NCI-H446 treated with DMSO at 0.1 percent for 48 hours (cell line): ENCODE results near the gene PCNX2.
"Not testable (repeated sequence)": the region's sequence is repeated elsewhere in the genome, so short reads cannot be mapped to it uniquely, and the experiment has no call there.

ENCODE experiments used
- DNase-seq: peaks from one replicate; lab custom pipeline; 2025; lab: John Stamatoyannopoulos, UW

The PCNX2 gene

GRCh38 chr1:233224311-233224710 lies 71.2 kb downstream of the PCNX2 start:
- no peak for DNase-seq

GRCh38 chr1:233217832-233218231 lies 77.7 kb downstream of the PCNX2 start:
- no peak for DNase-seq

DNA sequence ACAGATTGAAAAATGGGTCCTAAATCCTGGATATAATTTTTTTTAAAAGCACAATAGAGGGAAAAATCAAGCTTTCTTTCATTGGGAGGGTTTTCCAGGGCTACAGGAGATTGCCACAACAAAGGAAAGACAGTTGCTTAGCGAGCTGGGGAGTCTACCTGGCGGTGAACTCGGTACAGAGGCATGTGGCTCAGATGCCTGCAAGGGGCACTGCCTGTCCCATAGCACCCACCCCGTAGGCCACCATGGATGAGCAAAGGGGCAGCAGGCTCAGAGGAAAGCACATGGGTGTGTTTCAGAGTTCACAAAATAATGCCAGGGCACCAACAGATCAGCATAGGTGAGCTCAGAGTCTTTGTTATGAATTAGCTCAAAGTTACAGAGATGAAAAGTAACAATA lies 79.5 kb downstream of the PCNX2 start:
- no peak for DNase-seq

DNA sequence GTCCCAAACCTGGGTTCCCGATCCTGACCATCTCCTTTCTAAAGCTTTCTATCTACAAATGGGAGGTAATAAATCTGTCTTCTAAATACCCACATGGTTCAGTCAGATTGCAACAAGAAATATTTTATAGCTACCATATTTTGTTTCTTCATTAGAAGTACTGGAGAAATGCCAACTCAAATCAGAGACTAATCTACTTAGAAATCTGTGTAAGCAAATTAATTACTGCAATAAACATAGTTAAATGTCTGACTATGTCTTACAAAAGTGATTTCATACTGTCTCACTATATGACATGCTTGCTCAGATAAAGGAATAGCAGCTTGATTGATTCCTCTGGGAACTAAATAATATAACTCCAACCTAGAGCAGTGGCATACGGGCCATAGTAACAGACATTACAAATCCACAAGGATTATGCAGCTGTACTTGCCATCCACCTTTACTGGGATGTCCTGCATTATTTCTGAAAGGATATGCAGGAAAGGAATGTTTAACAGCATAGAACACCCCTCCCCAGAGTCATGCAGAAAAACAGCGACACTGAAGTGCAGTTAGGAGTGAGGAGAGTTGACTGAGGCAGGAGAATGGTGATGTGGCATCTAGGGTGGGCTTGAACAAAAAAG lies 80.3 kb downstream of the PCNX2 start:
- no peak for DNase-seq

DNA sequence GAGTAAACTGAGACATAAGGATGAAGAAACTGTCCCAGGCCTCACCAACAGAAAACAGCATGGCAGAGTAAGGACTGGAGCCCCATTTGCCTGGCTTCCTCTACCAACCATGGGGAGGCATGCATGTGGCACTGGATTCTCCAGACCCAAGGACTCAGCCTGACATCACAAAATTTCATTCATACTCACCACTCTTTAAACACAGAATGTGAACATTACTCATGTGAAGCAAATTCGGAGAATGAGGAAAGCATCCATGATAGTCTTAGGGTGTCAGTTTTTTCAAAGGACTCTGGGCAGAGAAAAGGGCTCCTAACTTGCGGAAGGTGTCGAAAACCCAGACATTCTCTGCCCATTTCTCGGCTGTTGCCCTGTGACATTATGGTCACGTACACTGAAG lies 83.9 kb downstream of the PCNX2 start:
- DNase-seq: no peak

DNA sequence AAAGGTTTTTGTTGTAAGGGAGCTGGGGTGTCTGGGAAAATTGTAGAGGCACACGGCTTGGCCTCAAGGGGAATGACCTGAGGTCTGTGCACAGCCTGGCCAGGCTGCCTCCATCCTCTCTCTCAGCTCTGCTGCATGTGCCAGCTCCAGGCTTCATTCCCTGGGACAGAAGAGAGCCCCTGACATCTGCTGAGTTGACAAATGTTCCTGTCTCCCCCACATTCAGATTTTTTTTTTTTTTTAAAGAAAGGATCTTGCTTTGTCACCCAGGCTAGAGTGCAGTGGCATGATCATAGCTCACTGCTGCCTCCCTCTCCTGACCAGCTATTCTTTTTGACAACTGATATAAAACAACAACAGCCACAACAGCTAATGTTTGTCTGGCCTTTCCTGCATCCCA lies 84.4 kb downstream of the PCNX2 start:
- no peak for DNase-seq

DNA sequence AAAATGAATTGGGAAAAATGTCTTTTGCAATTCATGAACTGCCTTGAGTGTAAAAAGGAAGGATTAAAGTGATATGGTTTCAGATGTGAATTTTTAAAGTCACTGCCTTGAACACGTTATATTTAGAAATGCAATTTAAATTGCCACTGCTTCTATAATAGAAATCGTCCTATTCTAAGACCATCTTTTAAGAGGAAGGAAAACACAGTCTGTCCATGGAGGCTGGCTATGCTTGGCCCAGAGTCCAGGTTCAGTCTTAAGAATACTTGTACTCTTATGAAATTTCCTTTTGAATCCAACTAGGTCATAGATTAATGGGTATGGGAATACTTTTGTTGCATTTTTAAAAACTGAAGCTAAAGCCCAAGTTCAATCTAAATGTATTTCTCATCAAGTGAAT lies 86.0 kb downstream of the PCNX2 start:
- DNase-seq: no peak

DNA sequence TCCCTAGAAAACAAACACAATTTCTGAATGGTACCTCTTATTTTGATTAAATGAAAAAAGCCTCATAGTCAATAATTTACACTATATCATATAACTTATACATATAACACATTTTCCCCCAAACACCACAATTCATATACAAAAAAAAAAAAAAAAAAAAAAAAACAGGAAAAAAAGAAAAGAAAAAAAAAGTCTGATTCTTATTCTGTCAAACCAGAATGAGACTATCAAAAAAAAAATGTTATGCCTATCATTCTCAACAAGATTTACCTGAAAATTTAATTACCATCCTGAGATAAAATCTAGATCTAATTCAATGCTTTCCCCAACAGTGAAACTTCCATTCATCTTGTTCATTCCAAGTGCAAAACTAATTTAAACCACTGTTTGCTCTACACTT lies 86.8 kb downstream of the PCNX2 start:
- no peak for DNase-seq

DNA sequence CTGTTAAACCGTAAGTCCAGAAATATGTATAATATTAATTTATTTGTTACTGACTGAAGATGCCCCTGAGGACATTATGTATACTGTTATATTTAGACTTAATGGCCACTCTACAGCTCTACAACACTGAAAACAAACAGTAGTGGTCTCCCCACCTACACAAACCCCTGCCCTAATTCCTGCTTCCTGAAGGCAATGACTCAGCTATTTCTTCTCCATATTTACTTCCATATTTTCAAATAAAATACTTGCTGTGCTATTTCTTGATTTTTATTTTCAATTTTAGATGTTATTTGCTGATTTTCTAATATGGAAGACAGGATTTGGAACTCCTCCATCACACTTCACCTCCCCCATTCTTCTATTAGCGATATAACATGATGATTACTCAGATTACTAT lies 97.6 kb downstream of the PCNX2 start:
- DNase-seq: no peak

DNA sequence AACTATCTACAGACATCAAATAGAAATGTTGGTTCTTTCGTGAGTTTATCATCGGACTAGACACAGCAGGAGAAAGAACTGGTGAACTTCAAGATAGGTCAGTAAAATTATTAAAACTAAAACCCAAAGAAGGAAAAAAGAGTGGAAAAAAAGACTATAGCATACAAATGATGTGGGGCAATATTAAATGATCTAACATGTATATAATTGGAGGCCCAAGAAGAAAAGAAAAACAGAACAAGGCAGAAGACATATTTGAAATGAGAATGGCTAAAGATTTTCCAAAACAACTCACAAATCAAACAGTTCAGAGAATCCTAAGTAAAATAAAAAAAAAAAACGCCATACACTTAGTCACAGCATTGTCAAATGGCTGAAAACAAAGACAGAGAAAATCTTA lies 101.8 kb downstream of the PCNX2 start:
- DNase-seq: no peak

- no peak for DNase-seq
These were observed 104.5 kb downstream of the PCNX2 start for GRCh38 chr1:233190987-233191386.

GRCh38 chr1:233189526-233189925 lies 106.0 kb downstream of the PCNX2 start:
- DNase-seq: no peak

- no peak for DNase-seq
These were observed 107.5 kb downstream of the PCNX2 start for GRCh38 chr1:233188061-233188460.

GRCh38 chr1:233183226-233184020 lies 112.1 kb downstream of the PCNX2 start:
- DNase-seq: no peak

DNA sequence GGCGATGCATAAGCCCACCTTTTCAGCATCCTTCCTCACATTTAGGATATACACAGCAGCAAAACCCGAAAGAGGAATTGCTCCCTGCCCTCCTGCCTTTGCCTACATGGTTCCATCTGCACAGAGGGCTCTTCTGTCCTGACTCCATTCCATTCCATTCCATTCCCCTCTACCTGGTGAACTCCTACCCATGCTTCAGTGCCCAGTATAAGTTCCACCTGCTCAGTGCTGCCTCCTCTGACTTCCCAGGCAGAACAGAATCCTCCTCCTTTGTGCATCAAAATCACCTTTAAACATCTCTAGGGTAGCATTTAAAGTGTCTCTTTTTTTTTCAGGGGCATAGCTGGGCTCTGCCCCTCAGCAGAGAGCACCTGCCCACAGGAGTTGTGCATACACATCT lies 112.9 kb downstream of the PCNX2 start:
- DNase-seq: no peak

GRCh38 chr1:233180641-233181364 lies 114.7 kb downstream of the PCNX2 start:
- no peak for DNase-seq

DNA sequence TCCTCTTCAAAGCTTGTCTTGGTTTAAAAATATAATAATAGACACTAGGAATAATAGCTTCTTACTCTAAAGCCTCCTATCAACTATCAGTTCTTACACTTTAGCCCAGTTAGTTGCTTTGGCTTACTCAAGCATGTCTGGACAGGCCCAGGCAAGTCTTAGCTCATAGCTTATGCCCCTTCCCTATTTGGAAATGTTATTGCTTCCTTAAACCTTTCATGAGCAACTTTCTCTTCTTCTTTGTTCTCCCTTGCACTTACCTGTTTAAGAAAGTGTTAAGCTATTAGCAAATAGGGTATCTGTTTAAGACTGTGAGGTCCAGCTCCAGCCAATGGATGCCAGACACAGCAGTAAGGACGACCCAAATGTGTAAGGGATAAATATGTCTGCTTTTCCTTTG lies 115.9 kb downstream of the PCNX2 start:
- not testable (repeated sequence) for DNase-seq

GRCh38 chr1:233172201-233172600 lies 123.3 kb downstream of the PCNX2 start:
- peak; percentile 5 for DNase-seq

DNA sequence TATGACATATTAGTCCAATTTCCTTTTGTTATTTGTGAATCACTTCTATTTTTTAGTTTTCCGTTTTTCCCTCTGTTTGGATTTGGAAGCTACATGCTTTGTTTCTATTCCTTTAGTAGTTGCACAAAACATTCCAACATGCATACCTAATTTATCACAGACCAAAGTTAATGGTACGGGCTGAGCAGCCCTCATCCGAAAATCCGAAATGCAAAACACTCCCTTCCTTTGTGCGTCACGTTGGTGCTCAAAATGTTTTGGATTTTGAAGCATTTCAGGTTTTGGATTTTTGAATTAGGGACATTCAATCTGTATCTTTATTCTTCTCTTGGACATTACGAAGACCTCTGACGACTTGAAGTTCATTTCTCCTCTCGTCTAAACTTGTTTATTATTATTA lies 124.8 kb downstream of the PCNX2 start:
- no peak for DNase-seq

- no peak for DNase-seq
These were observed 127.1 kb downstream of the PCNX2 start for GRCh38 chr1:233168384-233168783.

DNA sequence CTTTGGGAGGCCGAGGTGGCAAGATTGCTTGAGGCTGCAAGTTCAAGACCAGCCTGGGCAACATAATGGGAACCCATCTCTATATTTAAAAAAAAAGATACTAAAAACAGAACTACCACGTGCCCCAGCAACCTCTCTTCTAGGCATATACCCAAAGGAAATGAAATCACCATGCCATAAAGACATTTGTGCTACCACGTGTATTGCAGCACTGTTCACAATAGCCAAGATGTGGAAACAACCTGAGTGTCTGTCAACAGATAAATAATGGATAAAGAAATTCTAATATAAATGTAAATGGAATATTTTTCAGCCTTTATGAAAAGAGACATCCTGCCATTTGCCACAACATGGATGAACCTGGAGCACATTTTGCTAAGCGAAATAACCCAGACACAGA lies 128.6 kb downstream of the PCNX2 start:
- DNase-seq: no peak

DNA sequence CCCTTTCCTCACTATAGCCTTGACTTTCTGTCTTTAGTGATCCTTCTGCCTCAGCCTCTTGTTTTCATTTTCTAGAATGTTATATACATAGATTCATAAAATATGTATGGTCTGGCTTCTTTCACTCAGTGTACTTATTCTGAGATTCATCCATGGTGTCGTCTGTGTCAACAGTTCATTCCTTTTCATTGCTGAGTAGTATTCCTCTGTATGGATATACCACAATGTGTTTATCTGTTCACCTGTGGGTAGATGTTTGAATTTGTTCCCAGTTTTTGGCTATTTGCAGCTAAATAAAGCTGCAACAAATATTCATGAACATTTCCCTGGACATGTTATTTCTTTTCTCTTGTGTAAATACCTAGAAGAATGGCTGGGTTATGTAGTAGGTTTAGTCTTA lies 131.8 kb downstream of the PCNX2 start:
- no peak for DNase-seq

GRCh38 chr1:233158322-233158721 lies 137.2 kb downstream of the PCNX2 start:
- DNase-seq: no peak
